ENCODE data around the gene SIRPB2. TPM values are rescaled to one million over a fixed set of nuclear protein-coding genes. Genes with fewer than 3 reads are reported as not detected.

The SIRPB2 gene
- total and polyA plus RNA-seq, 12 donors = 0.23 to 7.3 (median 1.2) TPM

GRCh38 chr20:1456300-1456699 is 34.9 kb downstream of the SIRPB2 start:
- Histone ChIP-seq H3K4me3 (no peak overlapping the region), H3K27me3 (no peaks in the 10 kb centered on the region)

DNA sequence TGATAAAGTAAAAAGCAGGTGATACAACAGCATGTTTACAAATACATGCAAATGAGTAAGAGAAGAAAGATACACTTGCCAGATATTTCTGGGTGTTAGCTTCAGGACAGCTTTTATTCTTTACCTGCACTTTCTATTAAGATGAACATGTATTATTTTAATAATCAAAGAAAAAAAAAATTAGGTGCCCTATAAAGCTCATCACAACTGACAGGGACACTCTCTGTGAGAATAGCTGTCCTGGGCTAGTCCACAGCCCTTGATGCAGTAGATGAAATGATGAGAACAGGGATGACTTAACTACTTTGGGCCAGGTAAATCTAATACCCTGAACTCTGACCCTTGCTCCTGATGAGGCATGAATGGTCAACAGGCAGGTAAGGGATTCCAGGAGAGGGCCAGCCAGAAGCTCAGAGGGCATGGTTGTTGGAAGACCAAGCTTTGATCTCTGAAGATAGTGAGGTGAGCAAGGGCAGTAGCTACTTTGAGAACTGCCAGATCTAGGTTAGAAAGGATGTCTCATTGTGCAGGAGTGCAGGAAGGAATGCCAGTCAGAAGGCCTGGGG is 40.2 kb downstream of the SIRPB2 start:
- H3K9me3 ChIP-seq = peaks cover 0 to 17% (median 11%) of the 10 kb centered on the region in 11 donors
- H3K27me3 ChIP-seq = no peaks in the 10 kb centered on the region
- H3K36me3 ChIP-seq = peaks cover 24 to 100% (median 88%) of the 10 kb centered on the region in 9 donors
- no peak overlapping the region for H3K27ac ChIP-seq
- DNase-seq = no peak
- no peaks in the 10 kb centered on the region for H3K4me1 ChIP-seq
- no peak overlapping the region for H3K4me3 ChIP-seq
- TF ChIP-seq CTCF (IDR thresholded peaks at IDR 0.05) = no peak
- ATAC-seq = peak in 1 of 8 donors; percentile 13
- intact Hi-C loops (cut with DNase I) = loop anchor here in 1 of 10 donors (1.0 kb wide), 1 partner anchor 31 kb away; no protein-coding TSS in a partner anchor

More at GRCh38 chr20:1456300-1456699, 34.9 kb downstream of the SIRPB2 start:
- Histone ChIP-seq H3K36me3 (peaks cover 15 to 100% (median 76%) of the 10 kb centered on the region in 9 donors), H3K27ac (no peak overlapping the region), H3K4me1 (no peaks in the 10 kb centered on the region), H3K9me3 (peaks cover 0 to 8% (median 4%) of the 10 kb centered on the region in 11 donors)
- ATAC-seq (no peak), DNase-seq (no peak)
- 61 to 67% methylated on average over 5 of the region's 5 CpGs for WGBS, 2 donors
- intact Hi-C loops (cut with DNase I) = no loop called here
- TF ChIP-seq CTCF (IDR thresholded peaks at IDR 0.05) = no peak

- no peak for ATAC-seq
- H3K36me3 ChIP-seq = peaks cover 26 to 100% (median 89%) of the 10 kb centered on the region in 9 donors
- intact Hi-C loops (cut with DNase I) = no loop called here
Observed at GRCh38 chr20:1449370-1449769, 41.9 kb downstream of the SIRPB2 start.

GRCh38 chr20:1448081-1448620 is 43.1 kb downstream of the SIRPB2 start:
- no peak for TF ChIP-seq CTCF (IDR thresholded peaks at IDR 0.05)
- H3K27me3 ChIP-seq = no peaks in the 10 kb centered on the region
- no peak overlapping the region for H3K4me3 ChIP-seq
- no peak overlapping the region for H3K27ac ChIP-seq
- H3K36me3 ChIP-seq = peaks cover 22 to 100% (median 89%) of the 10 kb centered on the region in 9 donors
- H3K9me3 ChIP-seq = peaks cover 0 to 17% (median 11%) of the 10 kb centered on the region in 11 donors
- DNase-seq (no peak), ATAC-seq (peak in 2 of 8 donors; percentile 35 to 51)
- WGBS, 2 donors = 83 to 87% methylated on average over 4 of the region's 4 CpGs
- H3K4me1 ChIP-seq = peaks cover 0 to 6% (median 0%) of the 10 kb centered on the region in 9 donors
- intact Hi-C loops (cut with DNase I) = no loop called here

More at GRCh38 chr20:1449370-1449769, 41.9 kb downstream of the SIRPB2 start:
- Histone ChIP-seq H3K9me3 (peaks cover 0 to 17% (median 11%) of the 10 kb centered on the region in 11 donors), H3K27ac (no peak overlapping the region), H3K27me3 (no peaks in the 10 kb centered on the region), H3K4me1 (no peaks in the 10 kb centered on the region), H3K4me3 (no peak overlapping the region)
- WGBS, 2 donors = 92 to 94% methylated on average over 6 of the region's 6 CpGs
- DNase-seq = no peak
- TF ChIP-seq CTCF (IDR thresholded peaks at IDR 0.05) = no peak

Measured in heart right ventricle (tissue), 16 donors.